ENCODE measurements around the gene SLK. TPM values are rescaled to one million over a fixed set of nuclear protein-coding genes. Genes with fewer than 3 reads are reported as not detected.

SLK gene
- total RNA-seq, 2 experiments from 2014 or later, result 19.4 to 19.9 TPM

GRCh38 chr10:104066945-104067344 is 100.0 kb downstream of the SLK start:
- Histone ChIP-seq H3K27ac (ENCODE audit: low read depth, low read length, poor library complexity, severe bottlenecking) (no peak overlapping the region), H2AFZ (ENCODE audit: low read length) (no peak overlapping the region), H4K20me1 (ENCODE audit: insufficient read depth, low read length) (no peaks in the 10 kb centered on the region), H3K79me2 (ENCODE audit: insufficient read depth, low read depth, low read length) (no peaks in the 10 kb centered on the region), H3K36me3 (ENCODE audit: insufficient read depth, low read length) (no peaks in the 10 kb centered on the region), H3K9me2 (ENCODE audit: insufficient read depth, low read length) (no peaks in the 10 kb centered on the region), H3K4me2 (ENCODE audit: low read length) (no peak overlapping the region), H3K9me3 (ENCODE audit: low read length) (no peaks in the 10 kb centered on the region), H3K4me1 (ENCODE audit: insufficient read depth, low read length, poor library complexity, severe bottlenecking) (no peaks in the 10 kb centered on the region), H3K4me3 (ENCODE audit: low read depth, low read length, poor library complexity, severe bottlenecking) (no peak overlapping the region)
- no peak for DNase-seq (ENCODE audit: low spot score)
- CTCF ChIA-PET (ENCODE audit: unreplicated experiment), result no interaction called here
- TF ChIP-seq EZH2phosphoT487 (IDR thresholded peaks at IDR 0.05; ENCODE audit: borderline replicate concordance, low read depth, low read length) (no peak), CTCF (conservative IDR thresholded peaks at IDR 0.05; ENCODE audit: low read length) (no peak)
- intact Hi-C loops (cut with micrococcal nuclease; ENCODE audit: unreplicated experiment), result no loop called here
- POLR2A ChIA-PET, result interaction anchor here (0.6 to 0.9 kb wide), 3 partner anchors 103 to 1393 kb away, joined by 3 to 5 read pairs (median 3); no protein-coding TSS in a partner anchor
- BruUV-seq (replicated peaks), result no TSS peak

- H3K36me3 ChIP-seq (ENCODE audit: insufficient read depth, low read length), result no peaks in the 10 kb centered on the region
- DNase-seq (ENCODE audit: low spot score), result no peak
- no peak for TF ChIP-seq CTCF (conservative IDR thresholded peaks at IDR 0.05; ENCODE audit: low read length)
- no peak for TF ChIP-seq EZH2phosphoT487 (IDR thresholded peaks at IDR 0.05; ENCODE audit: borderline replicate concordance, low read depth, low read length)
- no peak overlapping the region for H3K4me2 ChIP-seq (ENCODE audit: low read length)
- CTCF ChIA-PET (ENCODE audit: unreplicated experiment), result no interaction called here
- no peaks in the 10 kb centered on the region for H4K20me1 ChIP-seq (ENCODE audit: insufficient read depth, low read length)
- H3K27ac ChIP-seq (ENCODE audit: low read depth, low read length, poor library complexity, severe bottlenecking), result no peak overlapping the region
- no peak overlapping the region for H3K4me3 ChIP-seq (ENCODE audit: low read depth, low read length, poor library complexity, severe bottlenecking)
- intact Hi-C loops (cut with micrococcal nuclease; ENCODE audit: unreplicated experiment), result no loop called here
- H2AFZ ChIP-seq (ENCODE audit: low read length), result no peak overlapping the region
- no peaks in the 10 kb centered on the region for H3K4me1 ChIP-seq (ENCODE audit: insufficient read depth, low read length, poor library complexity, severe bottlenecking)
- POLR2A ChIA-PET, result interaction anchor here (0.7 to 0.9 kb wide), 2 partner anchors 103 to 1394 kb away, joined by 3 to 5 read pairs; no protein-coding TSS in a partner anchor
- no peaks in the 10 kb centered on the region for H3K9me2 ChIP-seq (ENCODE audit: insufficient read depth, low read length)
- H3K79me2 ChIP-seq (ENCODE audit: insufficient read depth, low read depth, low read length), result no peaks in the 10 kb centered on the region
- no TSS peak for BruUV-seq (replicated peaks)
- H3K9me3 ChIP-seq (ENCODE audit: low read length), result no peaks in the 10 kb centered on the region
Measured at GRCh38 chr10:104067525-104067924, 100.6 kb downstream of the SLK start.

- Histone ChIP-seq H2AFZ (ENCODE audit: low read length) (no peak overlapping the region), H3K4me3 (ENCODE audit: low read depth, low read length, poor library complexity, severe bottlenecking) (no peak overlapping the region), H4K20me1 (ENCODE audit: insufficient read depth, low read length) (no peaks in the 10 kb centered on the region), H3K36me3 (ENCODE audit: insufficient read depth, low read length) (no peaks in the 10 kb centered on the region), H3K4me1 (ENCODE audit: insufficient read depth, low read length, poor library complexity, severe bottlenecking) (no peaks in the 10 kb centered on the region), H3K27ac (ENCODE audit: low read depth, low read length, poor library complexity, severe bottlenecking) (no peak overlapping the region), H3K9me2 (ENCODE audit: insufficient read depth, low read length) (no peaks in the 10 kb centered on the region), H3K4me2 (ENCODE audit: low read length) (no peak overlapping the region), H3K9me3 (ENCODE audit: low read length) (no peaks in the 10 kb centered on the region), H3K79me2 (ENCODE audit: insufficient read depth, low read depth, low read length) (no peaks in the 10 kb centered on the region)
- ChIA-PET POLR2A (no interaction called here), CTCF (ENCODE audit: unreplicated experiment) (no interaction called here)
- no TSS peak for BruUV-seq (replicated peaks)
- intact Hi-C loops (cut with micrococcal nuclease; ENCODE audit: unreplicated experiment), result no loop called here
- TF ChIP-seq EZH2phosphoT487 (IDR thresholded peaks at IDR 0.05; ENCODE audit: borderline replicate concordance, low read depth, low read length) (no peak), CTCF (conservative IDR thresholded peaks at IDR 0.05; ENCODE audit: low read length) (no peak)
- DNase-seq (ENCODE audit: low spot score), result no peak
Measured at GRCh38 chr10:104069613-104070012, 102.7 kb downstream of the SLK start.
